Left lung (tissue), 10 donors: ENCODE measurements around the gene TSFM. TPM values are rescaled to one million over a fixed set of nuclear protein-coding genes. Genes with fewer than 3 reads are reported as not detected.

Experiments used
- ATAC-seq: fragments of 200-7000 bp; cut with Tn5 transposase; one replicate; pipeline ENCODE4 v1.9.1; 2020; ENCODE audit warnings: moderate library complexity
- DNase-seq, 4 donors: peaks; one replicate each; pipeline ENCODE4 v3.0.0-alpha.2; 2013 to 2020
- H3K27ac ChIP-seq, 2 donors: fragments of 200-600 bp; sonication (generic) in 1 of 2; one replicate each; pipeline versions ENCODE4 v1.5.0 to v1.8.0; 2020 to 2021
- H3K27me3 ChIP-seq, 2 donors: fragments of 200-600 bp; sonication (generic) in 1 of 2; one replicate each; pipeline versions ENCODE4 v1.5.0 to v1.8.0; 2020 to 2021
- H3K36me3 ChIP-seq, 2 donors: fragments of 200-600 bp; sonication (generic) in 1 of 2; one replicate each; pipeline versions ENCODE4 v1.5.0 to v1.8.0; 2020 to 2021
- H3K4me1 ChIP-seq, 2 donors: fragments of 200-600 bp; one replicate each; pipeline ENCODE4 v1.8.0; 2021
- H3K4me3 ChIP-seq, 2 donors: fragments of 200-600 bp; sonication (generic) in 1 of 2; one replicate each; pipeline versions ENCODE4 v1.5.0 to v1.8.0; 2020 to 2021; ENCODE audit warnings: mild to moderate bottlenecking in 1 of 2
- H3K9me3 ChIP-seq, 2 donors: fragments of 200-600 bp; sonication (generic) in 1 of 2; one replicate each; pipeline versions ENCODE4 v1.5.0 to v1.8.0; 2020 to 2021
- intact Hi-C, 2 donors: fragments of 100-400 bp; cut with DNase I; formaldehyde crosslinking; loops; one replicate each; pipeline versions ENCODE4 v1.11.2 to v1.14.2; 2022
- polyA plus RNA-seq, 6 donors: library from polyadenylated mRNA; unstranded; fragments of 120-200 nt; gene quantifications; one replicate each; pipeline ENCODE4 v1.2.1, GENCODE V29; 2013; ENCODE audit not compliant: insufficient read length in 6 of 6
- total RNA-seq, 2 donors: library from RNA; stranded (reverse); fragmentation: NEBNext Ultra II Directional; extraction: Animal tissue kit (Norgen Biotek cat#: 25700); gene quantifications; one replicate each; pipeline ENCODE4 v1.2.1, GENCODE V29; 2021
- TF ChIP-seq, protein P1 (sequence below), 2 donors: fragments of 200-600 bp; sonication (generic) in 1 of 2; IDR thresholded peaks; one replicate each; pipeline versions ENCODE4 v1.5.0 to v1.8.0; 2021; ENCODE audit warnings: antibody characterized with exemption in 2 of 2
- donor health status: DM: no; HTN: yes; CAD: no.
- donor health status: DM: no; HTN: no; CAD: no.

TSFM gene
- total and polyA plus RNA-seq, 8 donors: 25.6 to 35.3 (median 30.7) TPM

DNA sequence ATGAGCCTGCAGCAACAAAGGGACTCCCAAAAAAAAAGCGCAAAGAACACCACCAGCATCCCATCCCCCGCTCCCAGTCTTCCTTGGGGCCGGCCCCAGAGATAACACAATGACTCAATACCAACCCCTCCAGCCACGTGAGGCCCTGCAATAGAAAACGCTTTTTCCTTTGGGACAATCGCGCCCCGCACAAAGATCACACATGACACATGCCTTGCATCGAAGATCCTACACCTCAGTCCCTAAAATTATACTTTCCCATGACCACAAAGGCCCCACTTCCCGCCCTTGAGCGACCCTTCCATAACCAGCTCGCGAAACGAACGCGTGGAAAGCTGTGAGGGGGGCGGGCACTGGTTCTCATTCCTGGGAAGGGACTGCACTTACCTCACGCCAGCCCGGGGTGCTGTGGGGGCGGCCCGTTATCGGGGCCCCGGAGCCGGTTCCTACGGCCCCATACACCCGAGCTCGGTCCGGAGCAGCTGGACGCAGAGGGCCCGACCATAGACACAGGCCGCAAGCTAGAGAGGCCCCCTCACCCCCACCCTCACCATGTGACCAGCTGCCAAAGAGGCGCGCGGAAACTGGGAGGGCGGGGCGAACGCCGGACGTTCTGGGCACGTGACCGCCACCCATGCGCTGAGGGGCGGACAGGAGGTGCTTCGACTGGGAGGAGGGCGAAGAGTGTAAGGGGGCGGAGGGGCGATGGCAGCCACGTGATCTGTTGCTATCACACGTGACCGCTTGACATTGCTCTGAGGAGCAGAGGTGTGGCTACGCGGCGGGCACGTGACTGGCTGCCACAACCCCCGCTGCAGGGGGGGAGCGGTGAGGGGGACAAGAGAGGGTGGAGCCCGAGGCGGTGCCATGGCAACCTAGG lies 30.6 kb upstream of the TSFM start, which contains the start of gene CDK4:
TSS of gene CDK4 (minus strand) at position 523 of the 880 bp plus-strand sequence. CDS start 593 bp downstream, outside the sequence.
- TF ChIP-seq, protein P1, sequence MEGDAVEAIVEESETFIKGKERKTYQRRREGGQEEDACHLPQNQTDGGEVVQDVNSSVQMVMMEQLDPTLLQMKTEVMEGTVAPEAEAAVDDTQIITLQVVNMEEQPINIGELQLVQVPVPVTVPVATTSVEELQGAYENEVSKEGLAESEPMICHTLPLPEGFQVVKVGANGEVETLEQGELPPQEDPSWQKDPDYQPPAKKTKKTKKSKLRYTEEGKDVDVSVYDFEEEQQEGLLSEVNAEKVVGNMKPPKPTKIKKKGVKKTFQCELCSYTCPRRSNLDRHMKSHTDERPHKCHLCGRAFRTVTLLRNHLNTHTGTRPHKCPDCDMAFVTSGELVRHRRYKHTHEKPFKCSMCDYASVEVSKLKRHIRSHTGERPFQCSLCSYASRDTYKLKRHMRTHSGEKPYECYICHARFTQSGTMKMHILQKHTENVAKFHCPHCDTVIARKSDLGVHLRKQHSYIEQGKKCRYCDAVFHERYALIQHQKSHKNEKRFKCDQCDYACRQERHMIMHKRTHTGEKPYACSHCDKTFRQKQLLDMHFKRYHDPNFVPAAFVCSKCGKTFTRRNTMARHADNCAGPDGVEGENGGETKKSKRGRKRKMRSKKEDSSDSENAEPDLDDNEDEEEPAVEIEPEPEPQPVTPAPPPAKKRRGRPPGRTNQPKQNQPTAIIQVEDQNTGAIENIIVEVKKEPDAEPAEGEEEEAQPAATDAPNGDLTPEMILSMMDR (IDR thresholded peaks at IDR 0.05): no peak
- H3K36me3 ChIP-seq: peaks cover 0 to 38% of the 10 kb centered on the region in 2 donors
- intact Hi-C loops: no loop called here
- ATAC-seq: peak; percentile 83
- H3K27me3 ChIP-seq: peaks cover 0 to 12% of the 10 kb centered on the region in 2 donors
- no peaks in the 10 kb centered on the region for H3K9me3 ChIP-seq
- H3K27ac ChIP-seq: peak within 1 kb of the TSS; percentile 85 to 87
- peak within 1 kb of the TSS; percentile 67 to 75 for H3K4me3 ChIP-seq
- peak; percentile 98 to 100 (median 100) for DNase-seq
- peaks cover 10 to 57% of the 10 kb centered on the region in 2 donors for H3K4me1 ChIP-seq

DNA sequence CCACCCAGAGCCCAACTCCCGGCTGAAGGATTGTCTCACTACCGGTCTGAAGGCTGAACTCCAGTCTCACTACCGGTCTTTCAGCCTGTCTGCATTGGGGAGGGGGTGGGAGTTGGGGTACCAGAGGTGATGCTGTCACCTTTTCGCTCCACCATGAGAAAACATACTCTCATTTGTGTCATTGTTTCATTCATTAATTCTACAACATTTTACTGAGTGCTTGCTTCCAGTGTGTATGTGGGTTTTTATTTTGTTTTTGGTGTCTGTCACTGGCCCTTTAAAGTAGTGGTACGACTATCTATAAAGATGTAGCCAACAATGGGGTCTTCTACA lies 30.0 kb upstream of the TSFM start:
- intact Hi-C loops: no loop called here
- Histone ChIP-seq H3K27ac (peak overlapping the region; percentile 76 to 85), H3K4me1 (peaks cover 10 to 57% of the 10 kb centered on the region in 2 donors)

DNA sequence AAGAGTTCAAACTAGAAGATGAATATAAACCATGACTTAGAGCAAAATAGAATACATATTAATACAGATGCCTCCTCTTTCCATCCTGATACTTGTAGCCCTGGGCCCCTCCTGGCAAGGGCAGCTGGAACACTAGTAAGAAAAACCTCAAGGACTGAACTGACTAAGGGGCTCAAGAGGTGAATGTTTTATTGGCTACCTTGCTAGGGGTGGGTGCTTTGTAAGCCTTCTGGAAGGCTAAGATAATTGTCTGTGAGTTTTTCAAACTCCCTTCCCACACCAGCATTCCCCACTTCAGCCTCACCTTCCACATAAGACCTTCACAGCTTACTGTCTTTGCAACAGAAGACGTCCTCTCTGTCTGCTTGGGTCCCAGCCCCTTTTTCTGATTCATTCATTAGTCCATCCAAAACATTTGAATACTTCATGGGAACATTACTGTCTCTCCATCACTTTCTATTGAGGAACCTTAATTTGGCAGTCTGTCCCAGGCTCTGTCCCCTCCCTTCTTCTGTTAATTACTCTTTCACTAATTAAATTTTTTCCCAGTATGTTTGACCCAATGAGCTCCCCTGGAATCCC lies 28.7 kb upstream of the TSFM start:
- TF ChIP-seq, protein P1 (IDR thresholded peaks at IDR 0.05): no peak
- Histone ChIP-seq H3K27ac (peak overlapping the region; percentile 76 to 85), H3K36me3 (peaks cover 0 to 34% of the 10 kb centered on the region in 2 donors), H3K4me3 (no peak overlapping the region), H3K9me3 (no peaks in the 10 kb centered on the region), H3K4me1 (peaks cover 10 to 57% of the 10 kb centered on the region in 2 donors), H3K27me3 (peaks cover 0 to 12% of the 10 kb centered on the region in 2 donors)
- no peak for DNase-seq
- no peak for ATAC-seq
- intact Hi-C loops: no loop called here

More for the DNA sequence above, 30.0 kb upstream of the TSFM start:
- H3K36me3 ChIP-seq: peaks cover 0 to 34% of the 10 kb centered on the region in 2 donors
- H3K9me3 ChIP-seq: no peaks in the 10 kb centered on the region
- TF ChIP-seq, protein P1 (IDR thresholded peaks at IDR 0.05): no peak
- peaks cover 0 to 12% of the 10 kb centered on the region in 2 donors for H3K27me3 ChIP-seq
- peak overlapping the region in 1 of 2 donors; percentile 75 for H3K4me3 ChIP-seq
- DNase-seq (no peak), ATAC-seq (no peak)

DNA sequence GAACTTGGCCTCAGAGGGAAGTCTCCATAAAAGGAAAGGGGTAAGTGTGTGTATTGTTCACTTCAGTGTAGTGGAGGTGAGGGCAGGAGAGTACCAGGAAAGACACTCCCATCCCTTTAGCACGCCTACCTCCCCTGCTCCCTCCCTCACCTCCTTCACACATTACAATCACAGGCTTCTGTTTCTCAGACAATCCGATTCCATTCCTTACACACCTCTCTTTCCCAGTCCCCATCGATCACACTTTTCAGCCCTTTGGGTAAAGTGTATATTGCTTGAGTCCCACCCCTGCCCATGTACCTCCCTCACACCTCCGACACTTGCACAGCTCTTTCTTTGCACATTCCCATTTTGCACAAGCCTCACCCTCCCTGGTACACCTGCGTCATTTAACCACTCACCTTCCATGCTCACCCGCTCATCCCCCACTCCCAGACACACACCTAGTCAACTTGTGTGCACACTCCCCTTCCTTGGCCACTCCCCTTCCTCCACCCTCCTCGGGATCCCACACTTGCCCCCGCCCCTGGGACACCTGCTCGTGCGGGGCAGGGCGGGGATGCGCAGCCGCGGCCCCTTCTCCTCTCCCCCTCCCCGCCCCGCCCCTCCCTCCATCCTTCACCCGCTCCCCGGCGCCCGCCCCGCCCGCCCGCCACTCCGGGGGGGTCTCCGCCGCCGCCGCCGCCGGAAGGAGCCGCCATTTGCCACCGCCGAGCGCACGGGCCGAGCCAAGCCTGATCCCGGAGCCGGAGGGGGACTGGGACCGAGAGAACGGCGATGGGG lies 28.0 kb upstream of the TSFM start, which contains the start of gene MARCHF9:
TSS of gene MARCHF9 (plus strand) at position 693 of the 783 bp plus-strand sequence. CDS start 426 bp downstream, outside the sequence.
- peak within 1 kb of the TSS; percentile 50 to 63 for H3K4me3 ChIP-seq
- H3K4me1 ChIP-seq: peaks cover 10 to 57% of the 10 kb centered on the region in 2 donors
- ATAC-seq (peak; percentile 58), DNase-seq (peak in 3 of 4 donors; percentile 75 to 88 (median 88))
- H3K27me3 ChIP-seq: peaks cover 0 to 12% of the 10 kb centered on the region in 2 donors
- intact Hi-C loops: no loop called here
- TF ChIP-seq, protein P1 (IDR thresholded peaks at IDR 0.05): no peak
- peak within 1 kb of the TSS; percentile 76 to 85 for H3K27ac ChIP-seq
- H3K36me3 ChIP-seq: peaks cover 0 to 33% of the 10 kb centered on the region in 2 donors
- no peaks in the 10 kb centered on the region for H3K9me3 ChIP-seq
